Fibroblast of lung (primary cell): ENCODE measurements around the gene GDPD4. TPM values are rescaled to one million over a fixed set of nuclear protein-coding genes. Genes with fewer than 3 reads are reported as not detected.

ENCODE experiments used
- DNase-seq, 2 donors: peaks; one replicate each; pipeline versions ENCODE4 v3.0.0 to v3.0.0-alpha.2; 2010; ENCODE audit warnings: low read depth in 2 of 2
- H2AFZ ChIP-seq: 2 replicates; pipeline ENCODE4 v1.5.1; 2012; ENCODE audit warnings: low read length, control low read depth, inconsistent platforms
- H3K27ac ChIP-seq: 2 replicates; pipeline ENCODE4 v1.5.1; 2011; ENCODE audit warnings: low read length, control low read depth; ENCODE audit not compliant: insufficient read depth
- H3K27me3 ChIP-seq: 2 replicates; pipeline ENCODE4 v1.5.1; 2011; ENCODE audit warnings: mild to moderate bottlenecking, low read length; ENCODE audit not compliant: control insufficient read depth, insufficient read depth
- H3K36me3 ChIP-seq: 2 replicates; pipeline ENCODE4 v1.5.1; 2011; ENCODE audit warnings: low read length; ENCODE audit not compliant: control insufficient read depth, insufficient read depth
- H3K4me1 ChIP-seq: 2 replicates; pipeline ENCODE4 v1.5.1; 2011; ENCODE audit warnings: low read length; ENCODE audit not compliant: control insufficient read depth, insufficient read depth; ENCODE audit errors: extremely low read depth
- H3K4me2 ChIP-seq: 2 replicates; pipeline ENCODE4 v1.5.1; 2011; ENCODE audit warnings: low read length, control low read depth; ENCODE audit not compliant: insufficient read depth; ENCODE audit errors: extremely low read depth
- H3K4me3 ChIP-seq, 4 experiments: fragments of 200-600 bp in 1 of 4; sonication (generic) in 1 of 4; replicated peaks in 1 of 4; 2 replicates each; pipeline ENCODE4 v1.5.1; 2011 to 2016; ENCODE audit warnings: low read length in 4 of 4, low read depth in 3 of 4, mild to moderate bottlenecking in 3 of 4, control low read depth in 2 of 4, inconsistent platforms in 1 of 4, mixed read lengths in 1 of 4; ENCODE audit not compliant: insufficient read depth in 1 of 4; ENCODE audit errors: control extremely low read depth in 1 of 4
- H3K79me2 ChIP-seq: 2 replicates; pipeline ENCODE4 v1.5.1; 2012; ENCODE audit warnings: mild to moderate bottlenecking, low read length, inconsistent platforms; ENCODE audit not compliant: control insufficient read depth, insufficient read depth
- H3K9ac ChIP-seq: 2 replicates; pipeline ENCODE4 v1.5.1; 2011; ENCODE audit warnings: mild to moderate bottlenecking, low read length, control low read depth; ENCODE audit not compliant: insufficient read depth
- H3K9me3 ChIP-seq: 2 replicates; pipeline ENCODE4 v1.5.1; 2012; ENCODE audit warnings: low read depth, low read length; ENCODE audit not compliant: control insufficient read depth, insufficient read depth
- H4K20me1 ChIP-seq: 2 replicates; pipeline ENCODE4 v1.5.1; 2011; ENCODE audit warnings: low read length; ENCODE audit not compliant: control insufficient read depth, insufficient read depth; ENCODE audit errors: extremely low read depth
- EZH2 ChIP-seq: IDR thresholded peaks from 2 replicates; pipeline ENCODE4 v1.5.1; 2012; ENCODE audit warnings: low read length, control low read depth, mild to moderate bottlenecking; ENCODE audit errors: missing control alignments
- polyA plus RNA-seq, 2 donors: library from polyadenylated mRNA; depleted of rRNA in 1 of 2; stranded (reverse) in 1 of 2; unstranded in 1 of 2; fragments of >200 nt; gene quantifications; 2 replicates each; pipeline ENCODE4 v1.2.1, GENCODE V29; 2011 to 2012; ENCODE audit warnings: missing spikeins in 1 of 2
- total RNA-seq: library from RNA; depleted of rRNA; stranded (reverse); fragments of >200 nt; gene quantifications from 2 replicates; pipeline ENCODE4 v1.2.1, GENCODE V29; 2014
- TF ChIP-seq, protein P1 (sequence below), 2 donors: IDR thresholded peaks in 1 of 2; conservative IDR thresholded peaks in 1 of 2; 1 replicate in 1 of 2; 2 replicates in 1 of 2; pipeline ENCODE4 v1.5.1; 2011 to 2012; ENCODE audit warnings: low read length in 2 of 2, control low read depth in 1 of 2, inconsistent platforms in 1 of 2, low read depth in 1 of 2, mild to moderate bottlenecking in 1 of 2

The GDPD4 gene
- total and polyA plus RNA-seq, 2 donors (not counting 1 experiment from before 2014, with no cell fraction given) = not detected

DNA sequence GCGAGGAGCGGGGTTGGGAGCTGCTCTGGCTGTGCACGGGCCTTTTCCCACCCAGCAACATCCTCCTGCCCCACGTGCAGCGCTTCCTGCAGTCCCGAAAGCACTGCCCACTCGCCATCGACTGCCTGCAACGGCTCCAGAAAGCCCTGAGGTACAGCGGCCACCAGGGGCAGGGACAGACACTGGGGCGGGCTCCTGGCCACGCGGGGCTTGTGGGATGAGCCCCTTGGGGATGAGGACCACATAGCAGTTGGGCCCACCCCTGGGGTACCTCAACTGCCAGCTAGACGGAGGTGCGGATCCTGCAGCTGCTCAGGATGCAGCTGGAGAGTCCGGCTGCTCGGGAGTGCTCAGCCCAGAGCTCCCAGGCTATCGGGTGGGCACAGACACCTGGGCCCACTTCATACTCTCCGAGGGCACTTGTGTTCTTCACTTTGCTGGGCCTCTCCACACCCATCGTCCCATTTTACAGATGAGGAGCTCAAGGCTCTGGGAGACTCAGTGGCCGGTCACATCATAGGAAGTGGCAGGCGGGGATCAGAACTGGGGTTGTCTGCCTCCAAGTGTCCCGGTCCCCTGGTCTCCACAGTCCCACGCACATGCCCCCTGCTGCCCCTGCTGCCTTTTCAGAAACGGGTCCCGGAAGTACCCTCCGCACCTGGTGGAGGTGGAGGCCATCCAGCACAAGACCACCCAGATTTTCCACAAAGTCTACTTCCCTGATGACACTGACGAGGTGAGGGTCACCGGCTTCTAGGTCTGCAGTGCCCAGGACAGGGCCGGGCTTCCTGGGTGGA is 95.8 kb downstream of the GDPD4 start:
- Histone ChIP-seq H3K79me2 (no peaks in the 10 kb centered on the region), H2AFZ (no peak overlapping the region), H3K4me2 (no peak overlapping the region), H3K27me3 (no peaks in the 10 kb centered on the region), H3K36me3 (no peaks in the 10 kb centered on the region), H4K20me1 (no peaks in the 10 kb centered on the region), H3K27ac (no peak overlapping the region), H3K4me3 (no peak overlapping the region), H3K4me1 (peaks cover 2% of the 10 kb centered on the region), H3K9ac (no peak overlapping the region), H3K9me3 (no peaks in the 10 kb centered on the region)
- TF ChIP-seq EZH2 = no peak
- TF ChIP-seq, protein P1, sequence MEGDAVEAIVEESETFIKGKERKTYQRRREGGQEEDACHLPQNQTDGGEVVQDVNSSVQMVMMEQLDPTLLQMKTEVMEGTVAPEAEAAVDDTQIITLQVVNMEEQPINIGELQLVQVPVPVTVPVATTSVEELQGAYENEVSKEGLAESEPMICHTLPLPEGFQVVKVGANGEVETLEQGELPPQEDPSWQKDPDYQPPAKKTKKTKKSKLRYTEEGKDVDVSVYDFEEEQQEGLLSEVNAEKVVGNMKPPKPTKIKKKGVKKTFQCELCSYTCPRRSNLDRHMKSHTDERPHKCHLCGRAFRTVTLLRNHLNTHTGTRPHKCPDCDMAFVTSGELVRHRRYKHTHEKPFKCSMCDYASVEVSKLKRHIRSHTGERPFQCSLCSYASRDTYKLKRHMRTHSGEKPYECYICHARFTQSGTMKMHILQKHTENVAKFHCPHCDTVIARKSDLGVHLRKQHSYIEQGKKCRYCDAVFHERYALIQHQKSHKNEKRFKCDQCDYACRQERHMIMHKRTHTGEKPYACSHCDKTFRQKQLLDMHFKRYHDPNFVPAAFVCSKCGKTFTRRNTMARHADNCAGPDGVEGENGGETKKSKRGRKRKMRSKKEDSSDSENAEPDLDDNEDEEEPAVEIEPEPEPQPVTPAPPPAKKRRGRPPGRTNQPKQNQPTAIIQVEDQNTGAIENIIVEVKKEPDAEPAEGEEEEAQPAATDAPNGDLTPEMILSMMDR (conservative IDR thresholded peaks at IDR 0.05 in 1 of 2, IDR thresholded peaks at IDR 0.05 in 1 of 2; ENCODE audit: low read depth in 1 of 2, low read length in 2 of 2) = no peak
- no peak for DNase-seq

DNA sequence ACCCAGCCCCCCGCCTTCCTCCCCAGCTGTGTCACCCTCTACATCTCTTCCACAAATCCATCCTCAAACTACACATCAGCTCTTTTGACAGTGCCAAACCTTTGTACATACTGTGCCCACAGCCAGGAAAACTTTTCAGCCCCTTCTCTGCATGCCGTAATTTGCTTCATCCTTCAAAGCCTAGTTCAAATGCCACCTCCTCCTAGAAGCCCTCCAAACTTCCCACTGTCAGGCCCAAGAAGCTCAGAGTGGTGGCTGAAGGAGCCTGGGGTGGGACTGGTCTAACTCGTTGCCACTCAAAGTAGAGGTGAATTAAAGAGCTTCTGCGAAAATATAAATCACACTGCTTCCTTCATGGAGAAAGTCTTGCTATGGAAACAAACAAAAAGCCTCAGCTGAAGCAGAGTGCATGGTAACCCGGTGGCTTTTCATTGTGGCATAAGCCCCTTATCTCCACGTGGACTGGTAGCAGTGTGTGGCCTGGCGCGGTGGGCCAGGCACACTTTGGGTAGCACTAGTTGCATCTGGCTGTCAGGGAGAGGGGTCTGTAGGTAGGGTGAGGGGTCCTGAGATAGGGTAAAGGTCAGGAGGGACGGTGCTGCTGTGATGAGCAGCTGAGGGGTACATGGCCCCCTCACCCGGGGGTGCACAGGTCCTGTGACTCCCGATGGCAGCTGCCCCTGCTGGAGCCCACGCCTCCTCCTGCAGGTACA is 96.6 kb downstream of the GDPD4 start:
- H3K4me2 ChIP-seq = no peak overlapping the region
- no peak overlapping the region for H2AFZ ChIP-seq
- no peaks in the 10 kb centered on the region for H3K9me3 ChIP-seq
- H3K9ac ChIP-seq = no peak overlapping the region
- H4K20me1 ChIP-seq = no peaks in the 10 kb centered on the region
- H3K79me2 ChIP-seq = no peaks in the 10 kb centered on the region
- TF ChIP-seq, protein P1 (conservative IDR thresholded peaks at IDR 0.05 in 1 of 2, IDR thresholded peaks at IDR 0.05 in 1 of 2; ENCODE audit: low read depth in 1 of 2, low read length in 2 of 2) = no peak
- TF ChIP-seq EZH2 = no peak
- H3K27ac ChIP-seq = no peak overlapping the region
- no peaks in the 10 kb centered on the region for H3K27me3 ChIP-seq
- peaks cover 2% of the 10 kb centered on the region for H3K4me1 ChIP-seq
- no peak for DNase-seq
- H3K36me3 ChIP-seq = no peaks in the 10 kb centered on the region
- no peak overlapping the region for H3K4me3 ChIP-seq

DNA sequence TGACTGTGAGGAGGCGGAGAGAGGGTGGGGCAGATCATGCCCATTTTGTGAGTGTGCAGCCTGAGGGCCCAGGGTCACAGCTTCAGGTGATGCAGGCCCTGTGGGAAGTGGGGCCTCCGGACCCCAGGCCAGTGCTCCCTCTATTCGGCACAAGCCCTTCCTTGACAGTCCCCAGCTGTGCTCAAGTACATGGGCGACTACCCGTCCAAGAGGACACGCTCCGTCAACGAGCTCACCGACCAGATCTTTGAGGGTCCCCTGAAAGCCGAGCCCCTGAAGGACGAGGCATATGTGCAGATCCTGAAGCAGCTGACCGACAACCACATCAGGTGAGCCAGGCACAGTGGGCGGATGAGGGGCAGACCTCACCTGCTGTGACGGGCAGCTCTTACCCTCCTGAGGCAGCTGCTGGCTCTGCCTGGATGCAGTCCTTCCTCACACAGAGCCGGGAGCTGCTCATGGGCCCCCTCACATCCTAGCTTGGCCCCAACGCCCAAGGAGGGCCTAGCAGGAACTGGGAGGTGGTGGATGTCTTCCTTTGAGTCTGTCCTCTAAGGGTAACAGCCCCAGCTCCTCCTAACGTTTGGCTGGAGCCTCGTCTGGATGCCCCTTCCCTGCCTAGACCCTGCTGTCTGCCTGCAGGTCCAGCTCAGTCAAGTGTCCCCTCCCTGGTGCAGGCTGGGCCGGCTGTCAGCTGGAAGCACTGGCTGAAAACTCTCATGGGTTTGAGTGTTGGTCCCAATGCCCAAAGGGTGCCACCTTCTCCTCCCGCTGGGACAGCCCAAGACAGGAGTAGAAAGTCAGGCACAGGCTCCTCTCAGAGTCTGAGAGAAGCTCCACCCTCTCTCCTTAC is 97.4 kb downstream of the GDPD4 start:
- H3K4me2 ChIP-seq = no peak overlapping the region
- no peak for TF ChIP-seq EZH2
- TF ChIP-seq, protein P1 (conservative IDR thresholded peaks at IDR 0.05 in 1 of 2, IDR thresholded peaks at IDR 0.05 in 1 of 2; ENCODE audit: low read depth in 1 of 2, low read length in 2 of 2) = no peak
- no peaks in the 10 kb centered on the region for H3K9me3 ChIP-seq
- H4K20me1 ChIP-seq = no peaks in the 10 kb centered on the region
- no peaks in the 10 kb centered on the region for H3K36me3 ChIP-seq
- H3K27me3 ChIP-seq = no peaks in the 10 kb centered on the region
- no peak overlapping the region for H3K9ac ChIP-seq
- no peaks in the 10 kb centered on the region for H3K79me2 ChIP-seq
- DNase-seq = no peak
- no peak overlapping the region for H3K4me3 ChIP-seq
- no peak overlapping the region for H3K27ac ChIP-seq
- peaks cover 2% of the 10 kb centered on the region for H3K4me1 ChIP-seq
- H2AFZ ChIP-seq = no peak overlapping the region
